DMS53 treated with DMSO at 0.1 percent for 48 hours (cell line): ENCODE results near the gene TEAD3.

Experiments
- DNase-seq: peaks from one replicate; lab custom pipeline; 2025; ENCODE audit not compliant: unreplicated experiment; lab: John Stamatoyannopoulos, UW

Gene TEAD3

DNA sequence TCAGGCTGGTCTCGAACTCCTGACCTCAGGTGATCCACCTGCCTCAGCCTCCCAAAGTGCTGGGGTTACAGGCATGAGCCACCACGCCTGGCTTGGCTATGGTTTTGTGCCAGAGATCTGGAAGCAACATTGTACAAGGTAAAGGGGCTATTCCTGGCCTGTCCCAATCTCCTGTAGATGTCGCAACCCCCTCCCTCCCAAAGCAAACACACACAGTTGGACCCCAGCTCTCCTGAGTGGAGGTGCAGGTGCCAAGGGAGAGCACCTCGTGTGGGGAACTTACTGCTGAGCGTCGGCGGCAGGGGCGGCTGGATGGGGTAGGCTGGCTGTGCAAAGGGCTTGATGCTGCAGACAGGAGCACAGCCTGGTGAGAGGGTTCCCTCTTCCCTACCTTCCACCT lies 19.9 kb downstream of the TEAD3 start:
- no peak for DNase-seq

- DNase-seq = no peak
These were observed 20.9 kb downstream of the TEAD3 start for GRCh38 chr6:35476004-35476403.

DNA sequence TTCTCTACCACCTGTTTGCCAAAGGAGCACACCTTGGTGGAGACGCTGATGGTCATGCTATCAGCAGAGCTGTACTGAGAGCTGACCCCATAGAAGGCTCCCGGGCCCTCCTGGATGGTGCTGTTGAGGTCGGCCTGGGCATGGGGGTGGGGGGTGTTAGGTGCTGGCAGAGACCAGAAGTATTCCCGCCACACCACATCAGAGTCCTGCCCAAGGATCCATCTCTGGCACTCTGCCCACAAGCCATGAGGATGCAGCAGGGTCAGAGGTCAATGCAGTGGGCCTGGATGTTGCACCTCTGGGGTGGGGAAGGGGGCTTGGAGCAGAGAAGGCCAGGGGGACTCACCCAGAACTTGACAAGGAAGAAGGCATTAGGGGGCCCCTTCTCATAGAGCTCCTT lies 21.3 kb downstream of the TEAD3 start:
- DNase-seq = no peak

- DNase-seq = no peak
These were observed 21.8 kb downstream of the TEAD3 start for GRCh38 chr6:35474942-35475570.

DNA sequence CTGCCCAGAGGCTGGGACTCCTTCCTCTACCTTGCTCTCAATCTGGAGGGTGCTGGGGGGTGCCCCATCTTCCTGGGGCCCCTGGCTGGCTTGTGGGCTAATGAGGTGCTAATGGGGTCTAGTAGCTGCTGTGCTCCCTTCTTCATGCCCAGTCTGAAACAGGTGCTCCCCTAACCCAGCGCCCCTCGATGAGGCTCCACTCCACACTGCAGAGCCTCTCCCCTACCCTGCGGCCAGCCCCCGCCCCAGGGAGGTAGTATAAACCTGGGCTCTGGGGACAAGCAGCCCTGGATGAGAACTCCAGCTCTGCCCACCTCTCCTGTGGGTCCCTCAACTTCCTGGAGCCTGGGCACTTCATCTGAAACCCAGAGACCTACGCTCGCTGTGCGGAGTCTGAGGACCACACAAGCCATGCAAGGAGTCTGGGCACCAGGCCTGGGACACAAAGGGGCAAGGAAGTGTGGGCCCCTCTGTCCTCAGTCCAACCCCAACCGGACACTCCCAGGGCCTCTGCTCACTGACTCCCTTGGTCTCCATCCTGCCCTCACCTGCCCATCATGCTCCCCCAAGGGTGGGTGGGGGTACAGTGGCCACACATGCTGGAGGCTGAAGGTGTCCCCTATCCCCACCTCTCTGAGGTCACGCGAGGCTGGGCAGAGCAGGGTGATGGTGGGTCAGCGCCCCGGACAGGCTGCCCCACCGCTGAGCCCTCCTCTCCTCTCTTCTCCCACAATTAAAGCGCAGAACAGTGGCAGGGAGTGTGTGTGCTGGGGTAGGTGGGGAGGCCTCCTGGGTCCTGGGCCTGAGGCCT lies 22.5 kb downstream of the TEAD3 start:
- DNase-seq = no peak

DNA sequence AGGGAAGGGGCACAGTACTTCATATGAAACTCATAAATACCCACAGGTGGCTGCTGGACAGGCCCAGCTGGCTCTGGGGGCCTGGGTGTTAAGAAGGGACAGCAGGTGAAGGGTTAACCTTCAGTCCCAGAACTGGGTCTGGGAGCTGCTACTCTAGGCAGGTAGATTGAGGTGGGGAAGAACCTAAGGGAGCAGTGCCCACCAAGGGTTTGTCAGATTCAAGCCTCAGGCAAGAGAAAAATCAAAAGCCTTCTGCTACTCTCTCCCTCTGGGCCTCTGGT lies 23.1 kb downstream of the TEAD3 start:
- DNase-seq = no peak

GRCh38 chr6:35473075-35473849 lies 23.6 kb downstream of the TEAD3 start:
- no peak for DNase-seq

DNA sequence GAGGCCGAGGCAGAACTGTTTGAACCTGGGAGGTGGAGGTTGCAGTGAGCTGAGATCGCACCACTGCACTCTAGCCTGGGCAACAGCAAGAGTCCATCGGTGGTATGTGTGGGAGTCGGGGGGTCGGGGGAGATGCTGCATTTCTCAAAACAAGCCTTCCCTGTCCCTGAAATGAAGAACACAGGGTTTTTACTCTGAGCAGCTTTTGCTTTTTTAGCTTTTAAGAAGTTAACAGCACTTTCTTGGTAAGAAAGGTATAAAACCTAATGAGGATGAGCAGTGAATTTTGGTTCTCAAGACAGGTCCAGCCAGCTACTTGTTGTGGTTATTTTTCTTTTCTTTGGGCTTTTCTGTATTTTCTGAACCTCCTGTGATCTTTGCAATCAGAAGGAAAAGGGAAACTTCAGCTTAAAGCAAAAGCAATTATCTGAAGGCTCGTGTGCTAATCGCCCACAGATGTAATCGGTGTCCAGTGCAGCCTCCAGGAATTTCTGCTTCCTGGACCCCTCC lies 25.0 kb downstream of the TEAD3 start:
- DNase-seq = no peak

DNA sequence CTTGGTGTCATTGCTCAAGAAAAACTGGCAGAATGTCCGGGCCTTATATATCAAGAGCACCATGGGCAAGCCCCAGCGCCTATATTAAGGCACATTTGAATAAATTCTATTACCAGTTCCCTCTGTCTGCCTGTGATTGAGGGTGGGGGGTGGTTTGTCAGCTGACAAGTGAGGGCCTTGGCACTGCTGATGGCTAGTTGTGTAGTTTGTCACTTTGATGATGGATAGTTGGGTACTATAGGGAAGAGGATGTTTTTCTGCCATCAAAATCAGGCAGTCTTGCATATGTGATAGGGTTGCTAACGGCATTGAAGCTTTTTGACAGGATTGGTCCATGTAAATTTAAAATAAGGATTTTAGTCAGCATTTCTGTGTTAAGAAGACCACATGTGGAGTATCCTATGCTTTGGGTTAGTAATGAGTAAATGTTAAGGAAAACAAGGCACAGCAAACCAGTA lies 26.2 kb downstream of the TEAD3 start:
- no peak for DNase-seq

DNA sequence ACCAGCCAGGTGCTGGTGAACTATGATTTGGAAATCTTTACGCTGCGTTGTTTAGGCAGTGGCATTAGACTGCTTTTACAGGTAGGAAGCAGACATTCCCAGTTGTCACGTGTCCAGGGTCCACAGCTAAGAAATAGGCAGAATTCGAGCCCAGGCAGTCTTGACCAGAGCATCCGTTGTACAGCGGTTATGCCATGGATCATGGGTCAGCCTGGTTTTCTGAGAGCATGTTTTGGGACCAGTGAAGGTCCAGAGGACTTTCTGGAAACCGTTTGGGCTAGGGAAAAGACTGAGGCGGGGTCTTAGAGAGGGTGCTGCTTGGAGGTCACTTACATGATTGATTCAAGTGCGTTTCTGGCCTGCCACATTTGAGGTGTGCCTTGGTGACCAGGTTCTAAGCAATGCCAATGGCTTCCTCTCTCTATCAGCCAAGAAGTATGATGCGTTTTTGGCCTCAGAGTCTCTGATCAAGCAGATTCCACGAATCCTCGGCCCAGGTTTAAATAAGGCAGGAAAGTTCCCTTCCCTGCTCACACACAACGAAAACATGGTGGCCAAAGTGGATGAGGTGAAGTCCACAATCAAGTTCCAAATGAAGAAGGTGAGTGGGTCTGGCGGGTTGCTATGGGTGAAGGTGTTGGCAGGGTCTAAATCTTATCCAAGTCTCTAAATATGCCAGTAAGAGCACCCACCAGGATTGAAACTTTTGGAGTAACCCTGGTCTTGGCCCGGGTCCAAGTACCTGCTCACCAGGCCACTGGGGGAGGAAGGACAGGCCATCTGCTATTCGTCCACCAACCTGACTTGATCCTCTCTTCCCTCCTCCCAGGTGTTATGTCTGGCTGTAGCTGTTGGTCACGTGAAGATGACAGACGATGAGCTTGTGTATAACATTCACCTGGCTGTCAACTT lies 26.9 kb downstream of the TEAD3 start:
- DNase-seq = no peak

DNA sequence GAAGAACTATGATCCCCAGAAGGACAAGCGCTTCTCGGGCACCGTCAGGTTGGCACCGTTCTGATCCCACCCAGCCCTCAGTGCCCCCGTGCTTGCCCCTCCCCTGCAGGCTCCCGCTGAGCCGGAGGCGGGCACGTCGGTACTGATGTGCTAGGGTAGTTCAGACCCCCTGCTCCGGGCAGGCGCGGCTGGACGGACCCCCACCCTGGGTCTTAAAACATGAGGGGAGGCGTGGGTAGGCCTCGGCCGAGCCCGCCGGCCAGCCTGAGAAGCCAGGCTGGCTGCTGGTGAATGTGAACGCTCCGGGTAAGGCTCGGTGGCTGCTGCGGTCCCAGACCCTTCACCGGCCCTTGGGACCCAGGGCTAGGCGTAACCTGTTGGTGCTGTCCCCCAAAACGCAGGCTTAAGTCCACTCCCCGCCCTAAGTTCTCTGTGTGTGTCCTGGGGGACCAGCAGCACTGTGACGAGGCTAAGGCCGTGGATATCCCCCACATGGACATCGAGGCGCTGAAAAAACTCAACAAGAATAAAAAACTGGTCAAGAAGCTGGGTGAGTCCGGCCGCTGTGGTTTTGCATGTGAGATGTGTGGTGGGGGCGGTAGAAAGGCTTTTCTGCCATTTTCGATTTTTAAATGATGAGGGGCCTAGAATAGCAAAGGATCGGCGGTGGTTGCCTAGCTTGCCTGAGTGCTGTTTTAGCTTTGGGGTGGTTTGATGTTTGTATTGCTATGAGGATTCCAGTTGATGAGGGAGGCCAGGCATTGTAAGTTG lies 27.7 kb downstream of the TEAD3 start:
- no peak for DNase-seq

DNA sequence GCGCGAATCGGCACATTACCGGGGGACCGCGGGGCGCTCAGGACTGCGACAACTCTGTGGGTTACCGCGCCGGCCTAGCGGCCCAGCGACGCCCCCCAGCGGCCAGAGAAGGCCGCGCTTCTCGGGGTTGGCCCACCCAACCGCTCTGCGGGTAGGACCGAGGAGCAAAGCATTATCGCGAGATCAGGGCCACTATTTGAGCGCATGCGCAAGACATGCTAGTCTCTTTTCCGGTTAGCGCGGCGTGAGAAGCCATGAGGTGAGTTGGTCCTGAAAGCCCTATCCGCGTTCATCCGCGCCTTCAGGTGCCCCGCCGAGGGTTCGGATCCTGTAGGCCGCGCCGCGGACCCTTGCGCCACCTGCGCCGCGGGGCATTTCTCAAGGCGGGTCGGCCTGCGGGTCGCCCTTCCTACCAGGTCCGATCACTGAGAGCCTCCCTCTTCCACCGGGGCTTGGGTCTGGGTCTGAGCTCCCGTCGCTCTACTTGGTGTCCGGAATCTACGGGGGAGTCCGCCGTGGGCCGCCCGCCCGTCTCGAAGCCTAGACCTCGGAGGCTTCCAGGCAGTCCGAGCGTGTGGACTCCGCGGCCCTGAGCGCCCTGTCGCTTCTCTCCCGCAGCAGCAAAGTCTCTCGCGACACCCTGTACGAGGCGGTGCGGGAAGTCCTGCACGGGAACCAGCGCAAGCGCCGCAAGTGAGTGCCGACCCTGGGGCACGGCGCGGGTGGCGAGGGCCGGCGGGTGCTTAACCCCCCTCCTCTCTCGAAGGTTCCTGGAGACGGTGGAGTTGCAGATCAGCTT lies 28.5 kb downstream of the TEAD3 start, which contains the start of gene RPL10A:
Gene RPL10A (plus strand): TSS at position 221 of the 799 bp plus-strand sequence. CDS start 34 bp downstream, at position 255.
- peak; percentile 88 for DNase-seq

DNA sequence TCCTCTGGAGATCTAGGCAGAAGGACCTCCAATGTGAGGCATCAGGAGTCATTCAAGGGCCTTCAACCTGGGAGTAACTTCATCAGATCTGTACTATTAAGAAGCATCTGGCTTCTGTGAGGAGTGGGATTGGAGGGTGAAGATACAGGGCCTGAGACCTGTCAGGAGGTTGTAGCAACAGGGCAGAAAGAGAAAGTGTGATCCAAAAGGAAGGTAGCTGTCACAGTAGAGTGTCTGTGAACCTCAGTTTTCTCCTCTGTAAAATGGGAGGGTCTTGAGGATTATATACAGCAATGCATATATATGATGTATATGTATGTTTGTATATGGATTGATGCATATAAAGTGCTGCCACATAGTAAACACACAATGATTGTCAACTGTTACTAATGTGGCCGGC lies 31.2 kb downstream of the TEAD3 start:
- no peak for DNase-seq

DNA sequence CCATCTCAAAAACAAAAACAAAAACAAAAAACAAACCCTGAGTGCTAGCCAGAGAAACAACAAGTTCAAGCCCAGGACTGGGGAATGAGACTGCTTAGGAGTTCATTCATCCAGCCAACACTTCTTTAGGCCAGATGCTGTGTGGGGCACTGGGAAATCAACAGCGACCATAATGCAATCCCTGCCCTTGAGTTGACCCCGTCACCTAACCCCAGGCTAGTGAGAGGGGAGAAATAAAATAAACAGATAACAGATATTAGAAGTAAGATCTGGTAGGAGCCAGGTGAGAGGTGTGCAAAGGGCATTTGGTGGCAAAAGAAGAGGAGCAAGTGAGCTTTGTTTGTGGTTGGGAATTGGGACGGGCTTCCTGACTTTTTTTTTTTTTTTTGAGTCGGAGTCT lies 33.6 kb downstream of the TEAD3 start:
- no peak for DNase-seq

DNA sequence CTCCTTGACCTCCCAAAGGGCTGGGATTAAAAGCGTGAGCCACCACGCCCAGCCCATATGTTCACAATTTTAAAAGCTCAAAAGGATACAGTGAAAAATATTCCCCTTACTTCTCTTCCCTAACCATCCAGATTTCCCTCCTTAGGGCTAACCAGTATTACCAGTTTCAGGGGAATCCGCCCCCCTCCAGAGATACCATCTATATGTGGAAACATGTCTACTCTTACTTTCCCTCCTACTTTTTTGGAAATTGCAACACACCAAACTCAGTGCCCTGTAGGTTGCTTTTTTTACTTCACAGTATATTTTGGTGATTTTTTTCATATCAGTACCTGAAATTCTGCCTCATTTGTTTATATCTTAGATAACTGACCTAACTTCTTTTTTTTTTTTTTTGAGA lies 35.6 kb downstream of the TEAD3 start:
- no peak for DNase-seq

- DNase-seq = no peak
These were observed 39.0 kb downstream of the TEAD3 start for GRCh38 chr6:35457907-35458306.

GRCh38 chr6:35454391-35455110 lies 42.3 kb downstream of the TEAD3 start:
- DNase-seq = no peak

GRCh38 chr6:35453236-35453635 lies 43.6 kb downstream of the TEAD3 start:
- no peak for DNase-seq
